ENCODE results near the gene PPM1H.

GRCh38 chr12:62966990-62967506, 32.1 kb upstream of the PPM1H start:
- no peak for TF ChIP-seq CTCF (IDR thresholded peaks at IDR 0.05)
- no peak for TF ChIP-seq EZH2 (IDR thresholded peaks at IDR 0.05; ENCODE audit: borderline replicate concordance, insufficient read depth, low read depth, low read length, poor library complexity, severe bottlenecking)

All from B cell (primary cell).